Measurements from ENCODE around the gene AQP10. TPM values are rescaled to one million over a fixed set of nuclear protein-coding genes. Genes with fewer than 3 reads are reported as not detected.

AQP10 gene
- total and polyA plus RNA-seq, 2 of the 4 experiments (the other 2 are of a cell fraction) = not detected

DNA sequence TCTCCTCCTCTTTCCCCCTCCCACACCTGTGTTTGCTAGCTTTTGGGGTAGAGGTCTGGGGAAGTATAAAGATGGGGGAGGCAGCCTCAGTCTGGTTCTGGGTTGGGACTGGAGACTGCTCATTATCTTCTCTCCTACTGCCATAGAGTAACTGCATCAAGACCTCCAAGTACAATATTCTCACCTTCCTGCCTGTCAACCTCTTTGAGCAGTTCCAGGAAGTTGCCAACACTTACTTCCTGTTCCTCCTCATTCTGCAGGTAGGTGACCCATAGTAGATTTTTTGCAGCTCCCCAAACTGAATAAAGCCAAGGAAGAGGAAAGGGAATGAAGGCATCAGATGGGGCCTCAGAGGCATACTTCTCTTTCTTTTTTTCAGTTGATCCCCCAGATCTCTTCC lies 9.8 kb downstream of the AQP10 start:
- no peak overlapping the region for H2BK5ac ChIP-seq (ENCODE audit: low read depth, low read length, poor library complexity, severe bottlenecking)
- H3K4ac ChIP-seq (ENCODE audit: low read depth, low read length) = no peak overlapping the region
- H3K56ac ChIP-seq (ENCODE audit: extremely low read depth, insufficient read depth, low read length) = no peak overlapping the region
- H2AK9ac ChIP-seq (replicated peaks; ENCODE audit: low read depth, low read length, poor library complexity) = no peak overlapping the region
- no TSS peak for BruUV-seq (replicated peaks)
- no peak overlapping the region for H2BK20ac ChIP-seq (ENCODE audit: low read depth, low read length)
- H3K18ac ChIP-seq (ENCODE audit: low read depth, low read length) = no peak overlapping the region
- CTCF ChIA-PET = no interaction called here
- in situ Hi-C loops (cut with MboI; ENCODE audit: low sequenced_read_pairs) (no loop called here), dilution Hi-C loops (cut with HindIII; ENCODE audit: low sequenced_read_pairs, unreplicated experiment) (no loop called here), intact Hi-C loops (cut with micrococcal nuclease) (no loop called here)
- H3K9ac ChIP-seq (ENCODE audit: low read depth, low read length) = no peak overlapping the region
- H3K23ac ChIP-seq (ENCODE audit: low read depth, low read length) = no peak overlapping the region
- H2AFZ ChIP-seq (replicated peaks; ENCODE audit: low read length, poor library complexity) = no peak overlapping the region
- no peak overlapping the region for H2BK15ac ChIP-seq (ENCODE audit: low read depth, low read length)
- no peak for TF ChIP-seq MAFK (IDR thresholded peaks at IDR 0.05; ENCODE audit: low read depth, low read length)
- TF ChIP-seq RFX5 (IDR thresholded peaks at IDR 0.05; ENCODE audit: low read depth, low read length) = no peak
- TF ChIP-seq NFE2L2 (IDR thresholded peaks at IDR 0.05; ENCODE audit: low read depth, low read length) = no peak
- no peak for TF ChIP-seq RCOR1 (IDR thresholded peaks at IDR 0.05; ENCODE audit: insufficient replicate concordance, low read length)
- TF ChIP-seq, protein P1, sequence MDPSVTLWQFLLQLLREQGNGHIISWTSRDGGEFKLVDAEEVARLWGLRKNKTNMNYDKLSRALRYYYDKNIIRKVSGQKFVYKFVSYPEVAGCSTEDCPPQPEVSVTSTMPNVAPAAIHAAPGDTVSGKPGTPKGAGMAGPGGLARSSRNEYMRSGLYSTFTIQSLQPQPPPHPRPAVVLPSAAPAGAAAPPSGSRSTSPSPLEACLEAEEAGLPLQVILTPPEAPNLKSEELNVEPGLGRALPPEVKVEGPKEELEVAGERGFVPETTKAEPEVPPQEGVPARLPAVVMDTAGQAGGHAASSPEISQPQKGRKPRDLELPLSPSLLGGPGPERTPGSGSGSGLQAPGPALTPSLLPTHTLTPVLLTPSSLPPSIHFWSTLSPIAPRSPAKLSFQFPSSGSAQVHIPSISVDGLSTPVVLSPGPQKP (IDR thresholded peaks at IDR 0.05; ENCODE audit: borderline replicate concordance, low read depth, low read length) = no peak
- no peak for TF ChIP-seq SMC3 (IDR thresholded peaks at IDR 0.05; ENCODE audit: low read depth, low read length)
- TF ChIP-seq CEBPB (IDR thresholded peaks at IDR 0.05; ENCODE audit: low read depth, low read length) = no peak
- no peak for TF ChIP-seq CHD1 (IDR thresholded peaks at IDR 0.05; ENCODE audit: low read depth, low read length)
- TF ChIP-seq MXI1 (IDR thresholded peaks at IDR 0.05; ENCODE audit: borderline replicate concordance, low read depth, low read length) = no peak
- TF ChIP-seq BHLHE40 (IDR thresholded peaks at IDR 0.05; ENCODE audit: low read depth, low read length) = no peak
- TF ChIP-seq MAZ (IDR thresholded peaks at IDR 0.05; ENCODE audit: borderline replicate concordance, low read depth, low read length) = no peak
- no peak for TF ChIP-seq RAD21 (IDR thresholded peaks at IDR 0.05; ENCODE audit: low read length)
- no peak for TF ChIP-seq POLR2A (IDR thresholded peaks at IDR 0.05; ENCODE audit: low read depth, low read length)
- TF ChIP-seq, protein P2, sequence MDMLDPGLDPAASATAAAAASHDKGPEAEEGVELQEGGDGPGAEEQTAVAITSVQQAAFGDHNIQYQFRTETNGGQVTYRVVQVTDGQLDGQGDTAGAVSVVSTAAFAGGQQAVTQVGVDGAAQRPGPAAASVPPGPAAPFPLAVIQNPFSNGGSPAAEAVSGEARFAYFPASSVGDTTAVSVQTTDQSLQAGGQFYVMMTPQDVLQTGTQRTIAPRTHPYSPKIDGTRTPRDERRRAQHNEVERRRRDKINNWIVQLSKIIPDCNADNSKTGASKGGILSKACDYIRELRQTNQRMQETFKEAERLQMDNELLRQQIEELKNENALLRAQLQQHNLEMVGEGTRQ (IDR thresholded peaks at IDR 0.05; ENCODE audit: low read depth, low read length) = no peak
- no peak for TF ChIP-seq FOS (IDR thresholded peaks at IDR 0.05; ENCODE audit: low read depth, low read length)
- TF ChIP-seq, protein P3, sequence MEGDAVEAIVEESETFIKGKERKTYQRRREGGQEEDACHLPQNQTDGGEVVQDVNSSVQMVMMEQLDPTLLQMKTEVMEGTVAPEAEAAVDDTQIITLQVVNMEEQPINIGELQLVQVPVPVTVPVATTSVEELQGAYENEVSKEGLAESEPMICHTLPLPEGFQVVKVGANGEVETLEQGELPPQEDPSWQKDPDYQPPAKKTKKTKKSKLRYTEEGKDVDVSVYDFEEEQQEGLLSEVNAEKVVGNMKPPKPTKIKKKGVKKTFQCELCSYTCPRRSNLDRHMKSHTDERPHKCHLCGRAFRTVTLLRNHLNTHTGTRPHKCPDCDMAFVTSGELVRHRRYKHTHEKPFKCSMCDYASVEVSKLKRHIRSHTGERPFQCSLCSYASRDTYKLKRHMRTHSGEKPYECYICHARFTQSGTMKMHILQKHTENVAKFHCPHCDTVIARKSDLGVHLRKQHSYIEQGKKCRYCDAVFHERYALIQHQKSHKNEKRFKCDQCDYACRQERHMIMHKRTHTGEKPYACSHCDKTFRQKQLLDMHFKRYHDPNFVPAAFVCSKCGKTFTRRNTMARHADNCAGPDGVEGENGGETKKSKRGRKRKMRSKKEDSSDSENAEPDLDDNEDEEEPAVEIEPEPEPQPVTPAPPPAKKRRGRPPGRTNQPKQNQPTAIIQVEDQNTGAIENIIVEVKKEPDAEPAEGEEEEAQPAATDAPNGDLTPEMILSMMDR (conservative IDR thresholded peaks at IDR 0.05; ENCODE audit: low read depth, low read length) = no peak
- H3K27me3 ChIP-seq (ENCODE audit: control insufficient read depth, insufficient read depth, low read length) = no peaks in the 10 kb centered on the region
- H4K91ac ChIP-seq (ENCODE audit: insufficient read depth, low read depth, low read length) = no peak overlapping the region
- peaks cover 21% of the 10 kb centered on the region for H3K9me1 ChIP-seq (ENCODE audit: insufficient read depth, low read length)
- POLR2A ChIA-PET (ENCODE audit: unreplicated experiment) = no interaction called here
- H2AK5ac ChIP-seq (ENCODE audit: low read depth, low read length) = no peak overlapping the region
- peaks cover 28 to 67% of the 10 kb centered on the region in 2 experiments for H3K79me1 ChIP-seq (ENCODE audit: low read depth in 1 of 2, low read length in 2 of 2)
- H2BK120ac ChIP-seq (ENCODE audit: low read depth, low read length) = no peak overlapping the region
- no peak overlapping the region for H3K4me2 ChIP-seq (ENCODE audit: low read depth, low read length)
- H3K4me3 ChIP-seq (ENCODE audit: insufficient read depth, low read depth, low read length) = no peak overlapping the region
- no peak overlapping the region for H4K5ac ChIP-seq (ENCODE audit: low read depth, low read length)
- no peak overlapping the region for H3K27ac ChIP-seq (ENCODE audit: insufficient read depth, low read length)
- peaks cover 31% of the 10 kb centered on the region for H3K4me1 ChIP-seq (ENCODE audit: control insufficient read depth, insufficient read depth, low read length)
- H4K20me1 ChIP-seq (ENCODE audit: insufficient read depth, low read length) = peaks cover 39% of the 10 kb centered on the region; the same call in 1 of the 2 replicates
- no peak overlapping the region for H3K14ac ChIP-seq (replicated peaks; ENCODE audit: low read depth, low read length)
- peaks cover 40% of the 10 kb centered on the region for H3K36me3 ChIP-seq (ENCODE audit: control insufficient read depth, insufficient read depth, low read length)
- ATAC-seq (ENCODE audit: low read depth) (no peak), DNase-seq (no peak)
- no peaks in the 10 kb centered on the region for H3K9me3 ChIP-seq (ENCODE audit: control insufficient read depth, insufficient read depth, low read length)
- no peak overlapping the region for H4K8ac ChIP-seq (ENCODE audit: low read depth in 2 of 2, low read length in 2 of 2)

Measured in IMR-90 (cell line).